GM19463 (cell line): Measurements from ENCODE around the gene HSD3B1.
"Not testable (repeated sequence)": the region's sequence is repeated elsewhere in the genome, so short reads cannot be mapped to it uniquely, and the experiment has no call there.

ENCODE experiments used
- ATAC-seq: cut with Tn5 transposase; IDR thresholded peaks from one replicate; pipeline ENCODE4 v1.9.1; 2021; ENCODE audit warnings: mild to moderate bottlenecking, moderate library complexity; ENCODE audit not compliant: unreplicated experiment

HSD3B1 gene

GRCh38 chr1:119552656-119553055 is 45.6 kb downstream of the HSD3B1 start:
- ATAC-seq = not testable (repeated sequence)

GRCh38 chr1:119553302-119554071 is 46.5 kb downstream of the HSD3B1 start:
- ATAC-seq = not testable (repeated sequence)

- ATAC-seq = no peak
These were observed 47.2 kb downstream of the HSD3B1 start for GRCh38 chr1:119554183-119554582.

GRCh38 chr1:119556423-119556822 is 49.4 kb downstream of the HSD3B1 start:
- no peak for ATAC-seq

- not testable (repeated sequence) for ATAC-seq
These were observed 53.4 kb downstream of the HSD3B1 start for GRCh38 chr1:119560402-119560801.

- ATAC-seq = no peak
These were observed 57.5 kb downstream of the HSD3B1 start for GRCh38 chr1:119564548-119564947.
